HepG2 (cell line): ENCODE measurements around the gene CRIM1. TPM values are rescaled to one million over a fixed set of nuclear protein-coding genes. Genes with fewer than 3 reads are reported as not detected.

Source experiments
- AGO2 ChIP-seq: fragments of 200-400 bp; formaldehyde crosslinking; optimal IDR thresholded peaks from 2 replicates; pipeline ENCODE3; 2017; ENCODE audit warnings: mild to moderate bottlenecking, low read depth, low read length, moderate library complexity
- ELF3 ChIP-seq: IDR thresholded peaks from 2 replicates; pipeline ENCODE4 v1.6.1; 2016; ENCODE audit warnings: missing genetic modification reagents, missing compliant biosample characterization
- MEF2D ChIP-seq: sonication (generic); formaldehyde crosslinking; IDR thresholded peaks from 2 replicates; pipeline ENCODE4 v1.5.1; 2020; ENCODE audit warnings: mild to moderate bottlenecking, missing genetic modification reagents
- POLR2A ChIP-seq, 2 experiments: IDR thresholded peaks; 2 replicates each; pipeline ENCODE4 v1.6.1; 2011; ENCODE audit warnings: low read depth in 2 of 2, low read length in 2 of 2, mild to moderate bottlenecking in 1 of 2, moderate library complexity in 1 of 2; ENCODE audit not compliant: insufficient read depth in 1 of 2
- RAD21 ChIP-seq: fragments of 450-650 bp; formaldehyde crosslinking; IDR thresholded peaks from 2 replicates; pipeline ENCODE4 v1.5.0; 2020; ENCODE audit warnings: mild to moderate bottlenecking
- SAFB2 ChIP-seq: sonication (generic); formaldehyde crosslinking; IDR thresholded peaks from 2 replicates; pipeline ENCODE4 v1.5.1; 2020; ENCODE audit warnings: missing genetic modification reagents, low read depth, mild to moderate bottlenecking, borderline replicate concordance
- TAF1 ChIP-seq: sonication (generic); formaldehyde crosslinking; IDR thresholded peaks from 2 replicates; pipeline ENCODE4 v1.4.0; 2020; ENCODE audit warnings: missing genetic modification reagents
- TMF1 ChIP-seq: sonication (generic); formaldehyde crosslinking; IDR thresholded peaks from 2 replicates; pipeline ENCODE4 v1.8.1; 2022; ENCODE audit warnings: low read depth, missing genetic modification reagents
- YEATS4 ChIP-seq: sonication (generic); formaldehyde crosslinking; IDR thresholded peaks from 2 replicates; pipeline ENCODE4 v1.4.0; 2020; ENCODE audit warnings: missing genetic modification reagents, borderline replicate concordance
- ZNF451 ChIP-seq: sonication (generic); formaldehyde crosslinking; IDR thresholded peaks from 2 replicates; pipeline ENCODE4 v1.5.0; 2020; ENCODE audit warnings: mild to moderate bottlenecking, missing genetic modification reagents
- ZNF614 ChIP-seq: IDR thresholded peaks from 2 replicates; pipeline ENCODE4 v1.6.1; 2018; ENCODE audit warnings: missing biosample characterization, missing genetic modification reagents, inconsistent platforms, borderline replicate concordance
- ZNF878 ChIP-seq: sonication (generic); formaldehyde crosslinking; IDR thresholded peaks from 2 replicates; pipeline ENCODE4 v1.8.1; 2023; ENCODE audit warnings: mild to moderate bottlenecking, missing genetic modification reagents, moderate library complexity
- polyA plus RNA-seq, 8 experiments: library from polyadenylated mRNA; depleted of rRNA in 3 of 8; stranded (reverse) in 7 of 8; unstranded in 1 of 8; fragments of >200 nt; fragmentation: Illumina TruSeq in 4 of 8; extraction: Trizol in 4 of 8; gene quantifications; 2 replicates each; pipeline versions ENCODE4 v1.2.1 to v1.2.3, GENCODE V29; 2011 to 2016; ENCODE audit warnings: low read depth in 4 of 8, missing spikeins in 1 of 8, mixed read lengths in 1 of 8; ENCODE audit not compliant: insufficient read depth in 1 of 8
- total RNA-seq, 5 experiments: library from RNA; depleted of rRNA; stranded (reverse); fragments of >200 nt; fragmentation: Illumina TruSeq; extraction: Trizol; gene quantifications; 2 replicates each; pipeline ENCODE4 v1.2.3, GENCODE V29; 2016; ENCODE audit warnings: low read depth in 1 of 5
- TF ChIP-seq, protein P1 (sequence below): sonication (generic); formaldehyde crosslinking; IDR thresholded peaks from 2 replicates; pipeline ENCODE4; 2020; ENCODE audit warnings: missing genetic modification reagents, mild to moderate bottlenecking, borderline replicate concordance
- TF ChIP-seq, protein P2 (sequence below): IDR thresholded peaks from 2 replicates; pipeline ENCODE4 v1.6.1; 2018; ENCODE audit warnings: missing genetic modification reagents, mild to moderate bottlenecking, missing compliant biosample characterization
- TF ChIP-seq, protein P3 (sequence below): sonication (generic); formaldehyde crosslinking; conservative IDR thresholded peaks from 2 replicates; pipeline ENCODE4 v1.4.0; 2020; ENCODE audit warnings: missing genetic modification reagents
- TF ChIP-seq, protein P4 (sequence below): sonication (generic); formaldehyde crosslinking; IDR thresholded peaks from 2 replicates; pipeline ENCODE4 v1.4.0; 2020; ENCODE audit warnings: missing genetic modification reagents, borderline replicate concordance

The CRIM1 gene
- total and polyA plus RNA-seq, 2 of the 13 experiments (the other 11 are each of a cell fraction or from before 2014, with no cell fraction given): 39.1 to 69.9 TPM

DNA sequence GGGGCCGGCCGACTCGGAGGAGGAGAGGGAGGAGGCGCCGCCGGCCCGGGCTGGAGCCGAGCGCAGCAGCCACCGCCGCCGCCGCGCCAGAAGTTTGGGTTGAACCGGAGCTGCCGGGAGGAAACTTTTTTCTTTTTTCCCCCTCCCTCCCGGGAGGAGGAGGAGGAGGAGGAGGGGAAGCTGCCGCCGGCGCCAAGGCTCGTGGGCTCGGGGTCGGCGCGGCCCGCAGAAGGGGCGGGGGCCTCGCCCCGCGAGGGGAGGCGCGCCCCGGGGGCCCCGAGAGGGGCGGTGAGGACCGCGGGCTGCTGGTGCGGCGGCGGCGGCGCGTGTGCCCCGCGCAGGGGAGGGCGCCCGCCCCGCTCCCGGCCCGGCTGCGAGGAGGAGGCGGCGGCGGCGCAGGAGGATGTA lies 316 bp downstream of the CRIM1 start (continued):
- TF ChIP-seq, protein P1, sequence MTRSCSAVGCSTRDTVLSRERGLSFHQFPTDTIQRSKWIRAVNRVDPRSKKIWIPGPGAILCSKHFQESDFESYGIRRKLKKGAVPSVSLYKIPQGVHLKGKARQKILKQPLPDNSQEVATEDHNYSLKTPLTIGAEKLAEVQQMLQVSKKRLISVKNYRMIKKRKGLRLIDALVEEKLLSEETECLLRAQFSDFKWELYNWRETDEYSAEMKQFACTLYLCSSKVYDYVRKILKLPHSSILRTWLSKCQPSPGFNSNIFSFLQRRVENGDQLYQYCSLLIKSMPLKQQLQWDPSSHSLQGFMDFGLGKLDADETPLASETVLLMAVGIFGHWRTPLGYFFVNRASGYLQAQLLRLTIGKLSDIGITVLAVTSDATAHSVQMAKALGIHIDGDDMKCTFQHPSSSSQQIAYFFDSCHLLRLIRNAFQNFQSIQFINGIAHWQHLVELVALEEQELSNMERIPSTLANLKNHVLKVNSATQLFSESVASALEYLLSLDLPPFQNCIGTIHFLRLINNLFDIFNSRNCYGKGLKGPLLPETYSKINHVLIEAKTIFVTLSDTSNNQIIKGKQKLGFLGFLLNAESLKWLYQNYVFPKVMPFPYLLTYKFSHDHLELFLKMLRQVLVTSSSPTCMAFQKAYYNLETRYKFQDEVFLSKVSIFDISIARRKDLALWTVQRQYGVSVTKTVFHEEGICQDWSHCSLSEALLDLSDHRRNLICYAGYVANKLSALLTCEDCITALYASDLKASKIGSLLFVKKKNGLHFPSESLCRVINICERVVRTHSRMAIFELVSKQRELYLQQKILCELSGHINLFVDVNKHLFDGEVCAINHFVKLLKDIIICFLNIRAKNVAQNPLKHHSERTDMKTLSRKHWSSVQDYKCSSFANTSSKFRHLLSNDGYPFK (CRISPR knock-in tag): 0 out of 2 replicates have a peak, but pooled peaks have one; percentile 6
- 0 out of 4 replicates have a peak, but pooled peaks of 1 of the 2 experiments have one; percentile 8 for TF ChIP-seq POLR2A (IDR thresholded peaks at IDR 0.05; ENCODE audit: insufficient read depth in 1 of 2, low read depth in 2 of 2, low read length in 2 of 2)
- 0 out of 2 replicates have a peak, but pooled peaks have one; percentile 54 for TF ChIP-seq TMF1 (CRISPR knock-in tag)
- TF ChIP-seq ZNF614: no peak
- TF ChIP-seq, protein P2, sequence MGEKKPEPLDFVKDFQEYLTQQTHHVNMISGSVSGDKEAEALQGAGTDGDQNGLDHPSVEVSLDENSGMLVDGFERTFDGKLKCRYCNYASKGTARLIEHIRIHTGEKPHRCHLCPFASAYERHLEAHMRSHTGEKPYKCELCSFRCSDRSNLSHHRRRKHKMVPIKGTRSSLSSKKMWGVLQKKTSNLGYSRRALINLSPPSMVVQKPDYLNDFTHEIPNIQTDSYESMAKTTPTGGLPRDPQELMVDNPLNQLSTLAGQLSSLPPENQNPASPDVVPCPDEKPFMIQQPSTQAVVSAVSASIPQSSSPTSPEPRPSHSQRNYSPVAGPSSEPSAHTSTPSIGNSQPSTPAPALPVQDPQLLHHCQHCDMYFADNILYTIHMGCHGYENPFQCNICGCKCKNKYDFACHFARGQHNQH (CRISPR knock-in tag): 0 out of 2 replicates have a peak, but pooled peaks have one; percentile 4
- no peak for TF ChIP-seq ZNF878
- no peak for TF ChIP-seq MEF2D
- TF ChIP-seq AGO2: peak; percentile 39
- TF ChIP-seq ELF3 (CRISPR knock-in tag): 0 out of 2 replicates have a peak, but pooled peaks have one; percentile 4
- TF ChIP-seq, protein P3, sequence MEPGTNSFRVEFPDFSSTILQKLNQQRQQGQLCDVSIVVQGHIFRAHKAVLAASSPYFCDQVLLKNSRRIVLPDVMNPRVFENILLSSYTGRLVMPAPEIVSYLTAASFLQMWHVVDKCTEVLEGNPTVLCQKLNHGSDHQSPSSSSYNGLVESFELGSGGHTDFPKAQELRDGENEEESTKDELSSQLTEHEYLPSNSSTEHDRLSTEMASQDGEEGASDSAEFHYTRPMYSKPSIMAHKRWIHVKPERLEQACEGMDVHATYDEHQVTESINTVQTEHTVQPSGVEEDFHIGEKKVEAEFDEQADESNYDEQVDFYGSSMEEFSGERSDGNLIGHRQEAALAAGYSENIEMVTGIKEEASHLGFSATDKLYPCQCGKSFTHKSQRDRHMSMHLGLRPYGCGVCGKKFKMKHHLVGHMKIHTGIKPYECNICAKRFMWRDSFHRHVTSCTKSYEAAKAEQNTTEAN (CRISPR knock-in tag): no peak
- no peak for TF ChIP-seq ZNF451
- TF ChIP-seq SAFB2 (CRISPR knock-in tag): no peak
- TF ChIP-seq TAF1 (CRISPR knock-in tag): peak; percentile 0; the same call in 1 of the 2 replicates
- TF ChIP-seq, protein P4, sequence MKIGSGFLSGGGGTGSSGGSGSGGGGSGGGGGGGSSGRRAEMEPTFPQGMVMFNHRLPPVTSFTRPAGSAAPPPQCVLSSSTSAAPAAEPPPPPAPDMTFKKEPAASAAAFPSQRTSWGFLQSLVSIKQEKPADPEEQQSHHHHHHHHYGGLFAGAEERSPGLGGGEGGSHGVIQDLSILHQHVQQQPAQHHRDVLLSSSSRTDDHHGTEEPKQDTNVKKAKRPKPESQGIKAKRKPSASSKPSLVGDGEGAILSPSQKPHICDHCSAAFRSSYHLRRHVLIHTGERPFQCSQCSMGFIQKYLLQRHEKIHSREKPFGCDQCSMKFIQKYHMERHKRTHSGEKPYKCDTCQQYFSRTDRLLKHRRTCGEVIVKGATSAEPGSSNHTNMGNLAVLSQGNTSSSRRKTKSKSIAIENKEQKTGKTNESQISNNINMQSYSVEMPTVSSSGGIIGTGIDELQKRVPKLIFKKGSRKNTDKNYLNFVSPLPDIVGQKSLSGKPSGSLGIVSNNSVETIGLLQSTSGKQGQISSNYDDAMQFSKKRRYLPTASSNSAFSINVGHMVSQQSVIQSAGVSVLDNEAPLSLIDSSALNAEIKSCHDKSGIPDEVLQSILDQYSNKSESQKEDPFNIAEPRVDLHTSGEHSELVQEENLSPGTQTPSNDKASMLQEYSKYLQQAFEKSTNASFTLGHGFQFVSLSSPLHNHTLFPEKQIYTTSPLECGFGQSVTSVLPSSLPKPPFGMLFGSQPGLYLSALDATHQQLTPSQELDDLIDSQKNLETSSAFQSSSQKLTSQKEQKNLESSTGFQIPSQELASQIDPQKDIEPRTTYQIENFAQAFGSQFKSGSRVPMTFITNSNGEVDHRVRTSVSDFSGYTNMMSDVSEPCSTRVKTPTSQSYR: 0 out of 2 replicates have a peak, but pooled peaks have one; percentile 0
- TF ChIP-seq YEATS4 (CRISPR knock-in tag): 0 out of 2 replicates have a peak, but pooled peaks have one; percentile 16
- TF ChIP-seq RAD21 (CRISPR knock-in tag): peak; percentile 21; the same call in 1 of the 2 replicates
